Prostate gland (tissue), 2 donors: ENCODE measurements around the gene SNAPC4. TPM values are rescaled to one million over a fixed set of nuclear protein-coding genes. Genes with fewer than 3 reads are reported as not detected.

Source experiments
- DNase-seq: peaks from one replicate; pipeline ENCODE4 v3.0.0-alpha.2; 2019; ENCODE audit warnings: low spot score
- H3K27ac ChIP-seq, 2 donors: fragments of 200-600 bp; sonication (generic); 2 replicates each; pipeline ENCODE4 v1.5.1; 2017 to 2019
- H3K27me3 ChIP-seq: fragments of 200-600 bp; sonication (generic); replicated peaks from 2 replicates; pipeline ENCODE4 v1.5.1; 2019; ENCODE audit not compliant: insufficient read depth
- H3K36me3 ChIP-seq, 2 donors: fragments of 200-600 bp; sonication (generic); 1 replicate in 1 of 2; 2 replicates in 1 of 2; pipeline versions ENCODE4 v1.5.1 to v1.8.1; 2017 to 2019
- H3K4me1 ChIP-seq: fragments of 200-600 bp; sonication (generic); replicated peaks from 2 replicates; pipeline ENCODE4 v1.5.1; 2019
- H3K4me3 ChIP-seq, 2 donors: fragments of 200-600 bp; sonication (generic); 2 replicates each; pipeline ENCODE4 v1.5.1; 2017 to 2019
- H3K9me3 ChIP-seq: fragments of 200-600 bp; sonication (generic); 2 replicates; pipeline ENCODE4 v1.5.1; 2017
- CTCF ChIP-seq, 4 experiments: fragments of 200-600 bp in 2 of 4; fragments of 450-650 bp in 2 of 4; sonication (generic) in 2 of 4; IDR thresholded peaks; 1 replicate in 3 of 4; 2 replicates in 1 of 4; pipeline ENCODE4 v1.5.1; 2016 to 2019; ENCODE audit warnings: antibody characterized with exemption in 4 of 4, mild to moderate bottlenecking in 2 of 4, moderate library complexity in 2 of 4
- POLR2A ChIP-seq: fragments of 450-650 bp; IDR thresholded peaks from one replicate; pipeline ENCODE4 v1.6.1; 2016; ENCODE audit warnings: antibody characterized with exemption, mild to moderate bottlenecking
- POLR2AphosphoS5 ChIP-seq: sonication (generic); formaldehyde crosslinking; IDR thresholded peaks from one replicate; pipeline ENCODE4 v1.6.1; 2017; ENCODE audit warnings: antibody characterized with exemption
- WGBS: methylation state at CpG from one replicate; pipeline ENCODE4 v1.1.5; 2018; 5-methylcytosine and 5-hydroxymethylcytosine counted together
- intact Hi-C: fragments of 100-400 bp; cut with DNase I; formaldehyde crosslinking; loops from one replicate; pipeline ENCODE4 v1.14.2; 2022
- total RNA-seq, 2 donors: library from RNA; depleted of rRNA; stranded (reverse); fragments of >200 nt; gene quantifications; one replicate each; pipeline ENCODE4 v1.1.0, GENCODE V29; 2016

The SNAPC4 gene
- total RNA-seq, 2 donors from 2014 or later: 8.6 to 22.2 TPM

- 90% methylated on average over 14 of the region's 14 CpGs for WGBS
- H3K36me3 ChIP-seq: no peaks in the 10 kb centered on the region
- no peak for DNase-seq
- no peak overlapping the region for H3K27ac ChIP-seq
- no peaks in the 10 kb centered on the region for H3K4me1 ChIP-seq
- H3K4me3 ChIP-seq: no peak overlapping the region
- intact Hi-C loops: no loop called here
- no peaks in the 10 kb centered on the region for H3K9me3 ChIP-seq
- TF ChIP-seq POLR2AphosphoS5 (no peak), POLR2A (no peak), CTCF (IDR thresholded peaks at IDR 0.05) (no peak)
- H3K27me3 ChIP-seq: no peaks in the 10 kb centered on the region
Observed at GRCh38 chr9:136404801-136405136, 4.8 kb upstream of the SNAPC4 start.

DNA sequence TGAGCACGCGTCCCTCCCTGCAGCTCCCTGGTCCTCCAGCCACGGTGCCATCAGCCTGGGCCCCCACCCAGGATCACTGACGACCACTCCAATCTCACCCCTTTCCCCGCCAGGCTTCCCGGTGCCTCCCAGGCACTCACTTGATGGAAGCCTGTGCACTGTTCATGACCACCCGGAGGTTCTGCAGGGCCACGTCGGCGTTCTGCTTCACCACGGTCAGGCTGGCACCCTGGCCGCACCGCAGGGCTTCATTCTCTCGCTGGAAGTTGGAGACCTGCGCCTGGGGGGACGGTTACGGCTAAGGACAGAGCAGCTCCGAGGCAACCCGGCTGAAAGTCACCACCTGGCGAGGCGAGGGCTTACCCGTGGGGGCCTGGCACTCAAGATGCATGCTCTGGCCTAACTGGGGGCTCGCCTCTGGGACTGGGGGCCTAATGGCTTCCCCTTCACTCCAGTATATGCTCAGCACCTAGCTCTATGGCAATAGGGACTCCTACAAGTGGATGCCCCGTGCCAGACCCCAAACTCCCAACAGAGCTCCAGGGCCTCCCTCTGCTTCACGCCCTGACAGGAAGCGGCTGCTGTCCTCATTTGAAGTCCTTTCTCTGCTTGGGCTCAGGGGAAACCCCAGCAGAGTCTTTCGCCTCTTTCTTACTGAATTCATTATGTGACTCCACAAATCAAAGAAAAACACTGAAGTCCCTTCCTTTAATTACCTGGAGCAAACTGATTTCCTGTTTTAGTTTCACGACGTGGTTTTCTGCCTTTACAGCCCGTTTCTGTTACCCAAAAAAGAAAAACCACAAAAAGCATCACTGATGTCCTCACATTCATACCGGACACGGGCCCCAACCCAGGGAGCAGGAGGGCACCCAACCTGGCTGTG is 4.2 kb upstream of the SNAPC4 start:
- intact Hi-C loops: no loop called here
- Histone ChIP-seq H3K36me3 (no peaks in the 10 kb centered on the region), H3K27me3 (no peaks in the 10 kb centered on the region), H3K9me3 (no peaks in the 10 kb centered on the region), H3K4me3 (no peak overlapping the region), H3K4me1 (peaks cover 3% of the 10 kb centered on the region), H3K27ac (no peak overlapping the region)
- 92% methylated on average over 32 of the region's 32 CpGs for WGBS
- TF ChIP-seq CTCF (IDR thresholded peaks at IDR 0.05): no peak
- no peak for TF ChIP-seq POLR2AphosphoS5
- TF ChIP-seq POLR2A: no peak
- no peak for DNase-seq

- H3K27ac ChIP-seq: no peak overlapping the region
- intact Hi-C loops: no loop called here
- TF ChIP-seq CTCF (IDR thresholded peaks at IDR 0.05): no peak
- no peak for TF ChIP-seq POLR2AphosphoS5
- TF ChIP-seq POLR2A: no peak
- H3K36me3 ChIP-seq: no peaks in the 10 kb centered on the region
- peaks cover 4% of the 10 kb centered on the region for H3K4me1 ChIP-seq
- no peaks in the 10 kb centered on the region for H3K9me3 ChIP-seq
- no peak overlapping the region for H3K4me3 ChIP-seq
- WGBS: 92% methylated on average over 5 of the region's 5 CpGs
- H3K27me3 ChIP-seq: no peaks in the 10 kb centered on the region
- no peak for DNase-seq
Observed at GRCh38 chr9:136403538-136403914, 3.6 kb upstream of the SNAPC4 start.

- TF ChIP-seq POLR2A (no peak), POLR2AphosphoS5 (no peak), CTCF (IDR thresholded peaks at IDR 0.05) (no peak)
- no peaks in the 10 kb centered on the region for H3K27me3 ChIP-seq
- DNase-seq: no peak
- no peak overlapping the region for H3K27ac ChIP-seq
- no peaks in the 10 kb centered on the region for H3K36me3 ChIP-seq
- H3K9me3 ChIP-seq: no peaks in the 10 kb centered on the region
- intact Hi-C loops: no loop called here
- H3K4me1 ChIP-seq: peaks cover 4% of the 10 kb centered on the region
- no peak overlapping the region for H3K4me3 ChIP-seq
- 78% methylated on average over 13 of the region's 13 CpGs for WGBS
Observed at GRCh38 chr9:136402067-136402466, 2.1 kb upstream of the SNAPC4 start.
